HEK293T (cell line): ENCODE data around the gene SCUBE1.

ENCODE experiments used
- ARNT ChIP-seq: fragments of 450-650 bp; IDR thresholded peaks from 2 replicates; pipeline ENCODE4 v1.6.1; 2017; ENCODE audit warnings: mild to moderate bottlenecking
- BHLHE40 ChIP-seq: fragments of 450-650 bp; IDR thresholded peaks from 2 replicates; pipeline ENCODE4 v1.6.1; 2016; ENCODE audit warnings: mild to moderate bottlenecking, moderate library complexity, borderline replicate concordance
- FOXA1 ChIP-seq: fragments of 450-650 bp; IDR thresholded peaks from 2 replicates; pipeline ENCODE4 v1.6.1; 2016; ENCODE audit warnings: mild to moderate bottlenecking
- FOXK2 ChIP-seq: fragments of 450-650 bp; IDR thresholded peaks from 2 replicates; pipeline ENCODE4 v1.6.1; 2016; ENCODE audit warnings: mild to moderate bottlenecking
- FOXM1 ChIP-seq: fragments of 450-650 bp; IDR thresholded peaks from 2 replicates; pipeline ENCODE4 v1.6.1; 2017; ENCODE audit warnings: mild to moderate bottlenecking, borderline replicate concordance
- SP1 ChIP-seq: fragments of 450-650 bp; IDR thresholded peaks from 2 replicates; pipeline ENCODE4 v1.6.1; 2017
- SUZ12 ChIP-seq: fragments of 450-650 bp; IDR thresholded peaks from 2 replicates; pipeline ENCODE4 v1.6.1; 2016; ENCODE audit warnings: mild to moderate bottlenecking
- TARDBP ChIP-seq: fragments of 450-650 bp; IDR thresholded peaks from 2 replicates; pipeline ENCODE4 v1.6.1; 2016
- ZNF384 ChIP-seq: fragments of 450-650 bp; IDR thresholded peaks from 2 replicates; pipeline ENCODE4 v1.6.1; 2016

GRCh38 chr22:43164636-43165035 is 178.5 kb downstream of the SCUBE1 start:
- TF ChIP-seq BHLHE40 (no peak), SP1 (no peak), ARNT (no peak), TARDBP (no peak), ZNF384 (no peak), FOXM1 (no peak), FOXK2 (no peak), SUZ12 (no peak), FOXA1 (no peak)
